H1 (cell line): Measurements from ENCODE around the gene OR52I1. TPM values are rescaled to one million over a fixed set of nuclear protein-coding genes. Genes with fewer than 3 reads are reported as not detected.

Experiments
- KDM5A ChIP-seq: fragments of 200-600 bp; IDR thresholded peaks from 2 replicates; pipeline ENCODE4 v1.7.1; 2012; ENCODE audit warnings: mild to moderate bottlenecking, low read length, inconsistent platforms, mixed read lengths
- polyA plus RNA-seq, 7 experiments: library from polyadenylated mRNA; depleted of rRNA in 3 of 7; stranded (reverse) in 5 of 7; unstranded in 2 of 7; fragments of >200 nt in 5 of 7; fragments of 200-250 nt in 2 of 7; gene quantifications; 1 replicate in 5 of 7; 2 replicates in 1 of 7; 4 replicates in 1 of 7; pipeline versions ENCODE4 v1.2.1 to v1.2.3, GENCODE V29; 2011 to 2013; ENCODE audit warnings: missing spikeins in 2 of 7, mixed read lengths in 2 of 7
- total RNA-seq: library from RNA; stranded (reverse); fragmentation: NEBNext Ultra II Directional; extraction: Animal tissue kit (Norgen Biotek cat#: 25700); gene quantifications from 2 replicates; pipeline ENCODE4 v1.2.1, GENCODE V29; 2021

Gene OR52I1
- total and polyA plus RNA-seq, 2 of the 8 experiments (the other 6 are each of a cell fraction or from before 2014, with no cell fraction given) = not detected

DNA sequence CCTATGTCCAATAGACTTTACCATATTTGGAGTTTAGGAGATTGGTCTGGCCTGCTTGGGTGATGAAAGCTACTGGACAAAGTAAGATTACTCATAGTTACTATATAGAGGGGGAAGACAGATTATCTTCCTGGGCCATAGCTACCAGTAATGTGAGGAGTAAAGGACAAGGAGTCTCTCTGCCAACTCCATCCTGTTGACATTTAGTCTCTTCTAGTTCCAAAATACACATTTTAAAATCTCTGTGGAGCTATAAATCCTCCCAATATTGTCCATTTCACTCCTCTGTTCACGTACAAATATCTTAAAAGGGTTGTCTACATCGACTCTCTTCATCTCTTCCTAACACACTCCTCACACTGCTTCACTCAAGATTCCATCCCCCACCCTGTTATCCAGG, 42.3 kb downstream of the OR52I1 start (continued):
- TF ChIP-seq KDM5A = no peak
